Inflammatory macrophage treated with lipopolysaccharide for 4 hours (primary cell): ENCODE measurements around the gene MYCBP2.

Experiments used
- DNase-seq: peaks from one replicate; pipeline ENCODE4 v3.0.0-alpha.2; 2020

Gene MYCBP2

GRCh38 chr13:77065461-77066147 is 261.3 kb downstream of the MYCBP2 start:
- DNase-seq = peak; percentile 62

DNA sequence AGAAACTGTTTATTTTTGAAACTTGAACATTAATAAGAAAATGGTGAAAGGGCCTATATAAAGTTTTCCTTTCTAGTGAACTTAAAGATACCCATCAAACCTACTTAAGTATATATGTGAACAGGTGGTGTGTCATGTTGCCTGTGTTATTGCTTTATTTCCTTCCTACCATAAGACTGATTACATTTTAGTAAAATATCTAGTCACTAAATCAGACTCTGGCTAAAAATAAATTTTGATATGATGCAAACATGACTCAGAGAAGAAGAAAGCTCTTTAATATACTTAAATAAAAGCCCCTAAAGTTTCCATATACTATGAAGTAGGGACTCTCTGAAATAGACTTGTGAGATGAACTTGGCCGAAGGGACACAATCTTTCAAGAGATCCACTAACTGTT is 264.8 kb downstream of the MYCBP2 start:
- DNase-seq = peak; percentile 25

DNA sequence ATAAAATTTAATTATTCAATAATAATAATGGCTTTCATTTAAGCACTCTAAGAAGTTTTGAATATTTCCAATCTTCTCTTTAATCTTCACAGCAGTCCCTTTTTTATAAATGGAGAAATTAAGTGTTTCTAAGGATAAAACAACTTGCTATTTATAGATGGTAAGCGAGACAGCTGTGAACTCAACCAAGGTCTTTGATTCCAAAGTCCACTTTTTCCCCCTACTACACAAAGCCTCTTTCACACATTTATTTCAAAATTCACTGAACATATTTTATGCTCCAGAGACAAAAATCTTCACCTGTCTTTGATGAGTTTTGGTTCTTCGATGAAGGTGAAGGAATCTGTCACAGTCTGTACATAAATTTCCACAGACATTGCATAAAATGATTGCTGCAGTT is 265.5 kb downstream of the MYCBP2 start:
- DNase-seq = no peak

- no peak for DNase-seq
Observed at GRCh38 chr13:77056886-77057285, 270.0 kb downstream of the MYCBP2 start.

DNA sequence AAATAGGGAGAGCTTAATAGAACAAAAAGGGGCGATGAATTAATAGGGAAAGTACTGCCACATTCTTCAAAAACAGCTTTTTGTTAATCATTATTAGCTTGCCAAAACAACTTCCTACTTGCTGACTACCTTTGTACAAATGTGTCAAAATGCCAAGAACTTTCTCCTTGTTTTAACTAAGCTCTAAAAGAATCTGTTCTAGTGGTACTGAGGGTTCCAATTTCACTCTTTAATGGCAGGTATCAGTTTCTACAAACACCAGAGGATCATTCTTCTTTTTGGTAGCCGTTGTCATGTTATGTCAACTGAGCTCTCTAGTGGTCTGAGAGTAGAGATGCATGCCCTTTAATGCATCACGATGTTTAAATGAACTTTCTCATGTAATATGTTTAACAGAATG is 270.5 kb downstream of the MYCBP2 start:
- no peak for DNase-seq

- DNase-seq = no peak
Observed at GRCh38 chr13:77055158-77055557, 271.7 kb downstream of the MYCBP2 start.

- no peak for DNase-seq
Observed at GRCh38 chr13:77053192-77053591, 273.7 kb downstream of the MYCBP2 start.

- DNase-seq = peak; percentile 81
Observed at GRCh38 chr13:77048681-77049080, 278.2 kb downstream of the MYCBP2 start.

GRCh38 chr13:77047649-77048343 is 279.1 kb downstream of the MYCBP2 start:
- DNase-seq = no peak

DNA sequence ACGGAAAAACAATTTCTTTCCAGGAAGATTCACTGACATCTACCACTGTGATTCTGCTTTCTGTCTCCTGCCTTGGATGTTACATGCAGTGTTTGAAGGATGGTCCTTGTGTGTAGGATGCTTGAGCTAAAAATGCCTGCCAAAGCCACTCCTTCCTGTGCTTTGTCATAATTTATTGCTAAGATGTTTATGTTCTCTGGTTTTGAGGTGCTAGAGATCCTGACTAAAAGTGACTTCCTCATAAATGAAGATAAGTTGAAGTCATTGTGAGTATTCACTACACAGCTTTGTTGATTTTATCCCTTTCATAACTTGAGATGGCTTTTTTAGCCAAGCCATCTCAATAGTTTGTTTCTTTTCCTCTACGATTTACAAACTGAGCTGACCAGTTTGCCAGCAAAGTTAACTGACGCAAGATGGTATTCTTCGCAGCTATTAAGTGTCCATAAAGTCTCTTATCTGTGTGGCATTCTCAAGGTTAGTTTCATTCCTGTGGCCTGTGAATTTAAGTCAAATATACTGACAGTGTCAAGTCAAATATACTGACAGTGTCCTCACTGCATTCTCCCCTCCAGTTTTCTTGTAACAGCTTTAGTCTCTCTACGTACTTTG is 284.2 kb downstream of the MYCBP2 start:
- DNase-seq = no peak

DNA sequence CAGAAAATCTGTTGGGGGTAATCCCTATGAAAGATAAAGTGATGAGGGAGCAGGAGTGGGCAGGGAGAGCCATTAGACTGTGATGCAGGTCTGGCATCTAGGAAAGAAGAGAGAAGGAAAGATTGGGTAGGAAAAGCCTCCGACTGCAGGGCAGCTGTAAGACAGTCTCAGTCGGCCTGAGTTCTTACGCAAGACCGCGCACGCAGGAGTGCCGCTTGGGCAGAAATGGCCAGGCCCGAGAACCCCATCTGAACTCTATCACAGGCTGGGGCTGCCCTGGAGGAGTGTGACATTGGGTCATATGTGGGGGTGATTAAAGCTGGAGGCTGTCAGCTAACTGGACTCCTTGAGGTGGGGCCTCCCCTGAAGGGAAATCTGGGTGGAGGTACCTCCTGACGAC is 286.1 kb downstream of the MYCBP2 start:
- DNase-seq = no peak

- DNase-seq = no peak
Observed at GRCh38 chr13:77040076-77040475, 286.8 kb downstream of the MYCBP2 start.

DNA sequence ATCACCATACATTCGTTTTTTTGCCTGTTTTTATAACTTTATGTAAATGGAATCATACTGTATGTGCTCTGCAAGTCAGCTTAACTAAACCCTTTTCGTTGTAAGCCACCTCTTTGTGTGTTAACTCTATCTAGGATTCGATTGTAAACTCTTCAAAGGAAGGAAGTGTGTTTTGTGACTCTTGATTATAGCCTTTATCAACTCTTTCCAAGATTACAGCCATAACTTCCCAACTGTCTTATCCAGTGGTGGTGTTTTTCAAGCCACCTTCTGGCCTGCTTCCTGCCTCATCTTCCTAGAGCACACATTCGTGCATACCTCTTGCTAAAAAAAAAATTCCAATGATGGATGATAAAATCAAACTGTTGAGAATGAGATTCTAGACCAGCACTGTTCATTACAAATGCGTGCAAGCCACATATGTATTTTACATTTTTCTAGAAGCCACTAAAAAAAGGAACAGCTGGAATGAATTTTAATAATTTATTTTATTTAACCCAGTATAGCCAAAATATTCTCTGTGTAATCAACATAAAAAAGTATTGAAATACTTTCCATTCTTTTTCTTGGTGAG is 287.9 kb downstream of the MYCBP2 start:
- no peak for DNase-seq

GRCh38 chr13:77036279-77036678 is 290.6 kb downstream of the MYCBP2 start:
- DNase-seq = no peak

DNA sequence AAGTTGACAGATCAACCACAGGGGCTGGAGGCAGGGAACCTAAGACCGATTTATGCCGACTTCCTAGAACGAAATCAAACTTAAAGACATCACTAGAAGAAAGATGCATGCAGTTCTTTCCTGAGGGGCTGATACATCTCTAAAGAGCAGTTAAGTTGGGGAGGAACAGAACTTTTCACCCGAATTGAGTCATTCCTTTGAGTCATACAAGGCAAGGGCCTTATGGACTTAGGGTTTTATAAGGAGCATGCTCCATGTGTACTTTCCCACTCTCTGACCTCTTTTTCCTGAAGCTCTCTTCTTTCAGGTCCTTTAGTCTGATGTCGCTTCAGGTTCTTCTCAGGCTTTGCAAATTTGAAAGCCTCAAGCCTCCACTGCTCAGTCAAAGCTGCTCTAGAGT is 292.0 kb downstream of the MYCBP2 start:
- peak; percentile 52 for DNase-seq

DNA sequence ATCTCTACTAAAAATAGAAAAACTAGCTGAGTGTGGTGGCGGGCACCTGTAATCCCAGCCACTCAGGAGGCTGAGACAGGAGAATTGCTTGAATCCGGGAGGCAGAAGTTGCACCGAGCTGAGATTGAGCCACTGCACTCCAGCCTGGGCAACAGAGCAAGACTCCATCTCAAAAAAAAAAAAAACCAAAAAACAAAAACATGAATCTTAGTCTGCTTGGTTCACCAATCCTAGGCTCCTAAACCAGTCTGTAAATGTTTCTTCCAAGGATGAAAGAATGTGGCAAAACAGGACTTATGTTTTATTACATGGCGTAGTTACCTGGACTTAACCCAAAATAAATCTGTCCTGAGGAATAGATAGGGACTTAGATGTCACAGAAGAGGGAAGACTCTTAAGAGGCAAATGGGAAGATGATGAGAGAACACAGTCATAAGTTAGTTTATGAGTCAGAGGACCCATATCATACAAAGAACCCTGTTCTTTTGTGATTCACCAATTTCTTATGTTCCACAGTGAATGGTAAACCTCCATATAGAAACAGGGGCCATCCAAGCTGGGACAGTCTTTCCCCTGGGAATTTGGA is 293.1 kb downstream of the MYCBP2 start:
- DNase-seq = peak; percentile 47

DNA sequence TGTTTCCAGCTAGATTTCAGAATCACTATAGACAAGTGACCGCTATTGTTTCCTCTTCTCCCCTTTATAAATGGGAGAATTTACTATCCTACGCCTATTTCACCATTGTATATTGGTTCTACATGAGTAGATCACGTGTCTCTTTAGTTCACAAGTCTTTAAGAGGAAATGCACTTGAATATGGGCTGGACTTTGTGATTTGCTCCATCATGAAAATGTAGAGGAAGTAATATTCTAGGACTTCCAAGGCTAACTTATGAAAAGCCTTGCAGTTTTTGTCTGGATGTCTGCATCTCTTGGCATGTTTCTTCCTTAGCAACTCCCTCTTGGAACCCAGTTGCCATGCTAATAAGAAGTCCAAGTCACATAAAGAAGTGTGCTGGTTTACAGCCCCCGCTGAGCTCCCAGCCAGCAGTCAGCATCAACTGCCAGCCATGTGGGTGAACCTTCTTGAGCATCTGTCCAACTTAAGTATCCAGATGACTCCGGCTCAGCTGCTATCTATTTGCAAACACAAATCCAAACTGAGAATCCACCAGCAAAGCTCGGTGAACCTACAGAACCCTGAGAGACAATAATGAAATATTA is 295.1 kb downstream of the MYCBP2 start:
- peak; percentile 43 for DNase-seq

- no peak for DNase-seq
Observed at GRCh38 chr13:77029436-77029835, 297.5 kb downstream of the MYCBP2 start.

- peak; percentile 68 for DNase-seq
Observed at GRCh38 chr13:77028202-77028601, 298.7 kb downstream of the MYCBP2 start.

GRCh38 chr13:77026861-77027621 is 299.9 kb downstream of the MYCBP2 start, which contains the start of gene FBXL3:
TSS of gene FBXL3 (minus strand) at chr13:77027159. CDS start at chr13:77021860, 5,299 bp downstream.
- peak; percentile 96 for DNase-seq

- DNase-seq = peak; percentile 95
Observed at GRCh38 chr13:77026255-77026860, 300.5 kb downstream of the MYCBP2 start.

GRCh38 chr13:77022341-77022740 is 304.6 kb downstream of the MYCBP2 start:
- DNase-seq = peak; percentile 45
